PFSK-1 (cell line): Measurements from ENCODE around the gene CENPT.

Experiments
- POLR2AphosphoS5 ChIP-seq: IDR thresholded peaks from 2 replicates; pipeline ENCODE4 v1.6.1; 2012; ENCODE audit warnings: low read depth, mild to moderate bottlenecking, control low read depth, low read length, moderate library complexity
- SIN3A ChIP-seq: IDR thresholded peaks from 2 replicates; pipeline ENCODE4 v1.6.1; 2012; ENCODE audit warnings: mild to moderate bottlenecking, low read length, moderate library complexity, borderline replicate concordance; ENCODE audit not compliant: insufficient read depth
- TAF1 ChIP-seq: IDR thresholded peaks from 2 replicates; pipeline ENCODE4 v1.6.1; 2012; ENCODE audit warnings: low read length, control low read depth, borderline replicate concordance; ENCODE audit not compliant: insufficient read depth
- TF ChIP-seq, protein P1 (sequence below), 2 experiments: IDR thresholded peaks; 2 replicates each; pipeline versions ENCODE4 v1.6.1 to v1.8.0; 2011 to 2012; ENCODE audit warnings: low read depth in 2 of 2, low read length in 2 of 2, control low read depth in 1 of 2, inconsistent platforms in 1 of 2, mild to moderate bottlenecking in 1 of 2, moderate library complexity in 1 of 2; ENCODE audit not compliant: insufficient read depth in 1 of 2

DNA sequence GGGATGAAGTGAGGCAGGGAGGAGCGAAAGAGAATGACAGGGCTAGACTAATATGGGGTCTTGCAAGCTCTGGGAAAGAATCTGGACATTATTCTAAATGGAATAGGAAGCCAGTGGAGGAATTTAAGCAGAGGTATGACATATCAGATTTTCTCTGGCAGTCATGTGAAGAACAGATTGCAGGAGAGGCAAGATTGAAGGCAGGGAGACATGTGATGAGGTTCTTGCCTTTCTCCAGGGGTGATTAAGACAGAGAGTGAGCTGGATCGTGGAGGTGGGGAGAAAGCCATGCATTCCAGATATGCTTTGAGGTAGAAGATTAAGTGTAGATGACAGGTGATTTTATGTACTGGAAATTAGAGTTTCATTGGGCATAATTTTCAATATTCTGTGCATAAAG, 9.7 kb downstream of the CENPT start:
- no peak for TF ChIP-seq POLR2AphosphoS5
- no peak for TF ChIP-seq SIN3A
- TF ChIP-seq, protein P1, sequence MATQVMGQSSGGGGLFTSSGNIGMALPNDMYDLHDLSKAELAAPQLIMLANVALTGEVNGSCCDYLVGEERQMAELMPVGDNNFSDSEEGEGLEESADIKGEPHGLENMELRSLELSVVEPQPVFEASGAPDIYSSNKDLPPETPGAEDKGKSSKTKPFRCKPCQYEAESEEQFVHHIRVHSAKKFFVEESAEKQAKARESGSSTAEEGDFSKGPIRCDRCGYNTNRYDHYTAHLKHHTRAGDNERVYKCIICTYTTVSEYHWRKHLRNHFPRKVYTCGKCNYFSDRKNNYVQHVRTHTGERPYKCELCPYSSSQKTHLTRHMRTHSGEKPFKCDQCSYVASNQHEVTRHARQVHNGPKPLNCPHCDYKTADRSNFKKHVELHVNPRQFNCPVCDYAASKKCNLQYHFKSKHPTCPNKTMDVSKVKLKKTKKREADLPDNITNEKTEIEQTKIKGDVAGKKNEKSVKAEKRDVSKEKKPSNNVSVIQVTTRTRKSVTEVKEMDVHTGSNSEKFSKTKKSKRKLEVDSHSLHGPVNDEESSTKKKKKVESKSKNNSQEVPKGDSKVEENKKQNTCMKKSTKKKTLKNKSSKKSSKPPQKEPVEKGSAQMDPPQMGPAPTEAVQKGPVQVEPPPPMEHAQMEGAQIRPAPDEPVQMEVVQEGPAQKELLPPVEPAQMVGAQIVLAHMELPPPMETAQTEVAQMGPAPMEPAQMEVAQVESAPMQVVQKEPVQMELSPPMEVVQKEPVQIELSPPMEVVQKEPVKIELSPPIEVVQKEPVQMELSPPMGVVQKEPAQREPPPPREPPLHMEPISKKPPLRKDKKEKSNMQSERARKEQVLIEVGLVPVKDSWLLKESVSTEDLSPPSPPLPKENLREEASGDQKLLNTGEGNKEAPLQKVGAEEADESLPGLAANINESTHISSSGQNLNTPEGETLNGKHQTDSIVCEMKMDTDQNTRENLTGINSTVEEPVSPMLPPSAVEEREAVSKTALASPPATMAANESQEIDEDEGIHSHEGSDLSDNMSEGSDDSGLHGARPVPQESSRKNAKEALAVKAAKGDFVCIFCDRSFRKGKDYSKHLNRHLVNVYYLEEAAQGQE (IDR thresholded peaks at IDR 0.05; ENCODE audit: insufficient read depth in 1 of 2, low read depth in 2 of 2, low read length in 2 of 2) = no peak
- no peak for TF ChIP-seq TAF1
